Lower leg skin (tissue), 3 donors: ENCODE data around the gene RGS9.

Experiments used
- CTCF ChIP-seq, 3 donors: fragments of 450-650 bp; IDR thresholded peaks; one replicate each; pipeline ENCODE4 v1.5.1; 2016; ENCODE audit warnings: antibody characterized with exemption in 3 of 3, mild to moderate bottlenecking in 3 of 3, moderate library complexity in 2 of 3
- POLR2A ChIP-seq, 2 donors: fragments of 450-650 bp; IDR thresholded peaks; one replicate each; pipeline ENCODE4 v1.6.1; 2016 to 2017; ENCODE audit warnings: antibody characterized with exemption in 2 of 2, mild to moderate bottlenecking in 1 of 2, moderate library complexity in 1 of 2

- TF ChIP-seq CTCF (IDR thresholded peaks at IDR 0.05) (no peak), POLR2A (IDR thresholded peaks at IDR 0.05) (no peak)
Observed at GRCh38 chr17:65227637-65228036, 90.5 kb downstream of the RGS9 start.
